Esophagus (tissue), 2 donors: Measurements from ENCODE around the gene DDX42. TPM values are rescaled to one million over a fixed set of nuclear protein-coding genes. Genes with fewer than 3 reads are reported as not detected.
A peak's percentile ranks its signal among the peaks of the same experiment; 100 is the strongest.

Experiments used
- H3K27ac ChIP-seq, 2 donors: one replicate each; pipeline ENCODE4 v1.5.1; 2013; ENCODE audit warnings: low read depth in 2 of 2, mild to moderate bottlenecking in 2 of 2, inconsistent platforms in 1 of 2, low read length in 1 of 2, moderate library complexity in 1 of 2
- H3K27me3 ChIP-seq, 2 donors: one replicate each; pipeline ENCODE4 v1.6.1; 2013; ENCODE audit warnings: low read length in 2 of 2, control low read depth in 1 of 2, mild to moderate bottlenecking in 1 of 2; ENCODE audit not compliant: insufficient read depth in 2 of 2, control insufficient read depth in 1 of 2
- H3K36me3 ChIP-seq, 2 donors: one replicate each; pipeline ENCODE4 v1.6.1; 2013; ENCODE audit warnings: low read length in 1 of 2; ENCODE audit not compliant: control insufficient read depth in 2 of 2, insufficient read depth in 2 of 2
- H3K4me1 ChIP-seq, 2 donors: one replicate each; pipeline ENCODE4 v1.6.1; 2013; ENCODE audit warnings: low read length in 1 of 2; ENCODE audit not compliant: control insufficient read depth in 2 of 2, insufficient read depth in 2 of 2
- H3K4me3 ChIP-seq, 2 donors: one replicate each; pipeline ENCODE4 v1.5.1; 2013; ENCODE audit warnings: low read length in 2 of 2, mild to moderate bottlenecking in 2 of 2, low read depth in 1 of 2, moderate library complexity in 1 of 2
- H3K9me3 ChIP-seq, 2 donors: one replicate each; pipeline ENCODE4 v1.6.1; 2013; ENCODE audit warnings: mild to moderate bottlenecking in 2 of 2, low read depth in 1 of 2, low read length in 1 of 2, moderate library complexity in 1 of 2; ENCODE audit not compliant: control insufficient read depth in 2 of 2, insufficient read depth in 1 of 2
- WGBS, 2 donors: extraction: QIAGEN DNeasy Blood & Tissue Kit; methylation state at CpG; one replicate each; pipeline ENCODE4 v1.1.7; 2013; 5-methylcytosine and 5-hydroxymethylcytosine counted together
- polyA plus RNA-seq, 2 donors: library from polyadenylated mRNA; stranded (reverse); fragments of 200-250 nt; gene quantifications; one replicate each; pipeline ENCODE4 v1.2.3, GENCODE V29; 2013
- donor health status: healthy with polysubstance abuse.
- donor health status: Bipolar disorder and iron deficiency.

DDX42 gene
- polyA plus RNA-seq, 2 donors: 48.7 to 69.6 TPM

- Histone ChIP-seq H3K27ac (peak overlapping the region; percentile 22 to 36), H3K36me3 (peaks cover 38 to 63% of the 10 kb centered on the region in 2 donors), H3K4me1 (peaks cover 17 to 20% of the 10 kb centered on the region in 2 donors), H3K4me3 (no peak overlapping the region), H3K27me3 (no peaks in the 10 kb centered on the region), H3K9me3 (no peaks in the 10 kb centered on the region)
- 33 to 39% methylated on average over 13 of the region's 13 CpGs for WGBS, 2 donors
Observed at GRCh38 chr17:63834431-63835166, 60.6 kb downstream of the DDX42 start.

- Histone ChIP-seq H3K36me3 (peaks cover 34 to 56% of the 10 kb centered on the region in 2 donors), H3K27me3 (no peaks in the 10 kb centered on the region), H3K4me3 (no peak overlapping the region), H3K9me3 (no peaks in the 10 kb centered on the region), H3K4me1 (peaks cover 17 to 20% of the 10 kb centered on the region in 2 donors), H3K27ac (peak overlapping the region in 1 of 2 donors; percentile 24)
- WGBS, 2 donors: 85 to 87% methylated on average over 9 of the region's 9 CpGs
Observed at GRCh38 chr17:63835167-63835720, 61.3 kb downstream of the DDX42 start.

GRCh38 chr17:63836811-63837210 lies 62.8 kb downstream of the DDX42 start:
- H3K27me3 ChIP-seq: no peaks in the 10 kb centered on the region
- H3K27ac ChIP-seq: peak overlapping the region in 1 of 2 donors; percentile 0
- no peak overlapping the region for H3K4me3 ChIP-seq
- peaks cover 22 to 41% of the 10 kb centered on the region in 2 donors for H3K36me3 ChIP-seq
- peaks cover 22 to 23% of the 10 kb centered on the region in 2 donors for H3K4me1 ChIP-seq
- 96 to 97% methylated on average over 7 of the region's 7 CpGs for WGBS, 2 donors
- H3K9me3 ChIP-seq: no peaks in the 10 kb centered on the region

- H3K4me3 ChIP-seq: no peak overlapping the region
- peaks cover 17 to 35% of the 10 kb centered on the region in 2 donors for H3K36me3 ChIP-seq
- 77 to 83% methylated on average over 12 of the region's 12 CpGs for WGBS, 2 donors
- no peaks in the 10 kb centered on the region for H3K9me3 ChIP-seq
- peak overlapping the region; percentile 89 to 93 for H3K27ac ChIP-seq
- peaks cover 22 to 23% of the 10 kb centered on the region in 2 donors for H3K4me1 ChIP-seq
- no peaks in the 10 kb centered on the region for H3K27me3 ChIP-seq
Observed at GRCh38 chr17:63837480-63837879, 63.5 kb downstream of the DDX42 start.

- Histone ChIP-seq H3K4me1 (peaks cover 22 to 23% of the 10 kb centered on the region in 2 donors), H3K27ac (peak overlapping the region; percentile 89 to 93), H3K9me3 (no peaks in the 10 kb centered on the region), H3K36me3 (peaks cover 11 to 29% of the 10 kb centered on the region in 2 donors), H3K4me3 (no peak overlapping the region), H3K27me3 (no peaks in the 10 kb centered on the region)
- 54 to 76% methylated on average over 5 of the region's 5 CpGs for WGBS, 2 donors
Observed at GRCh38 chr17:63837962-63838600, 64.1 kb downstream of the DDX42 start.

GRCh38 chr17:63838631-63839171 lies 64.7 kb downstream of the DDX42 start:
- H3K27ac ChIP-seq: peak overlapping the region; percentile 93 to 95
- H3K27me3 ChIP-seq: no peaks in the 10 kb centered on the region
- H3K9me3 ChIP-seq: no peaks in the 10 kb centered on the region
- 25% methylated on average over 7 of the region's 7 CpGs for WGBS, 2 donors
- H3K4me3 ChIP-seq: peak overlapping the region in 1 of 2 donors; percentile 12
- peaks cover 6 to 22% of the 10 kb centered on the region in 2 donors for H3K36me3 ChIP-seq
- H3K4me1 ChIP-seq: peaks cover 22 to 23% of the 10 kb centered on the region in 2 donors

GRCh38 chr17:63840591-63841349 lies 66.8 kb downstream of the DDX42 start:
- H3K4me1 ChIP-seq: peaks cover 22 to 23% of the 10 kb centered on the region in 2 donors
- no peaks in the 10 kb centered on the region for H3K9me3 ChIP-seq
- H3K27me3 ChIP-seq: no peaks in the 10 kb centered on the region
- peaks cover 0 to 8% of the 10 kb centered on the region in 2 donors for H3K36me3 ChIP-seq
- H3K27ac ChIP-seq: peak overlapping the region; percentile 95 to 96
- H3K4me3 ChIP-seq: peak overlapping the region; percentile 94
- 30 to 36% methylated on average over 4 of the region's 4 CpGs for WGBS, 2 donors

- no peaks in the 10 kb centered on the region for H3K27me3 ChIP-seq
- peak overlapping the region; percentile 94 for H3K4me3 ChIP-seq
- peak overlapping the region; percentile 95 to 96 for H3K27ac ChIP-seq
- peaks cover 0 to 8% of the 10 kb centered on the region in 2 donors for H3K36me3 ChIP-seq
- 2 to 5% methylated on average over 26 of the region's 26 CpGs for WGBS, 2 donors
- no peaks in the 10 kb centered on the region for H3K9me3 ChIP-seq
- H3K4me1 ChIP-seq: peaks cover 22 to 23% of the 10 kb centered on the region in 2 donors
Observed at GRCh38 chr17:63841350-63842172, 67.6 kb downstream of the DDX42 start.
